Adipocyte (in vitro differentiated cells): ENCODE data around the gene ZNF664.
A peak's percentile ranks its signal among the peaks of the same experiment; 100 is the strongest.

ENCODE experiments used
- DNase-seq: peaks from one replicate; pipeline ENCODE4 v3.0.0-alpha.2; 2015; ENCODE audit warnings: low read depth
- H3K27me3 ChIP-seq: replicated peaks from 2 replicates; pipeline ENCODE4 v1.7.0; 2013; ENCODE audit warnings: mild to moderate bottlenecking, low read length, moderate library complexity; ENCODE audit not compliant: control insufficient read depth, insufficient read depth
- H3K36me3 ChIP-seq: 2 replicates; pipeline ENCODE4 v1.7.0; 2013; ENCODE audit warnings: low read length, mild to moderate bottlenecking, moderate library complexity; ENCODE audit not compliant: control insufficient read depth, insufficient read depth, severe bottlenecking
- H3K4me1 ChIP-seq: 2 replicates; pipeline ENCODE4 v1.7.0; 2013; ENCODE audit warnings: mild to moderate bottlenecking, low read length, moderate library complexity; ENCODE audit not compliant: control insufficient read depth, insufficient read depth
- H3K4me3 ChIP-seq: 2 replicates; pipeline ENCODE4 v1.7.0; 2013; ENCODE audit warnings: mild to moderate bottlenecking, low read length, moderate library complexity
- H3K9ac ChIP-seq: 2 replicates; pipeline ENCODE4 v1.7.0; 2013; ENCODE audit warnings: mild to moderate bottlenecking, low read length, moderate library complexity
- H3K9me3 ChIP-seq: 2 replicates; pipeline ENCODE4 v1.7.0; 2013; ENCODE audit warnings: mild to moderate bottlenecking, low read length, moderate library complexity; ENCODE audit not compliant: control insufficient read depth

The ZNF664 gene

GRCh38 chr12:124040737-124041136 lies 67.7 kb downstream of the ZNF664 start:
- H3K9ac ChIP-seq, result no peak overlapping the region
- DNase-seq, result no peak
- no peaks in the 10 kb centered on the region for H3K36me3 ChIP-seq
- no peak overlapping the region for H3K4me3 ChIP-seq
- peaks cover 19% of the 10 kb centered on the region for H3K4me1 ChIP-seq
- no peaks in the 10 kb centered on the region for H3K9me3 ChIP-seq
- no peaks in the 10 kb centered on the region for H3K27me3 ChIP-seq

- no peak overlapping the region for H3K4me3 ChIP-seq
- no peak for DNase-seq
- no peaks in the 10 kb centered on the region for H3K36me3 ChIP-seq
- H3K9me3 ChIP-seq, result peaks cover 3% of the 10 kb centered on the region
- peaks cover 9% of the 10 kb centered on the region for H3K4me1 ChIP-seq
- H3K9ac ChIP-seq, result no peak overlapping the region
- no peaks in the 10 kb centered on the region for H3K27me3 ChIP-seq
These were observed 68.9 kb downstream of the ZNF664 start for GRCh38 chr12:124041907-124042306.

GRCh38 chr12:124044021-124044420 lies 71.0 kb downstream of the ZNF664 start:
- DNase-seq, result no peak
- H3K9me3 ChIP-seq, result peaks cover 21% of the 10 kb centered on the region

GRCh38 chr12:124044809-124045321 lies 71.8 kb downstream of the ZNF664 start:
- H3K27me3 ChIP-seq, result no peaks in the 10 kb centered on the region
- H3K4me1 ChIP-seq, result no peaks in the 10 kb centered on the region
- H3K9me3 ChIP-seq, result peaks cover 21% of the 10 kb centered on the region
- no peak for DNase-seq
- H3K4me3 ChIP-seq, result no peak overlapping the region
- H3K9ac ChIP-seq, result no peak overlapping the region
- no peaks in the 10 kb centered on the region for H3K36me3 ChIP-seq

More at GRCh38 chr12:124044021-124044420, 71.0 kb downstream of the ZNF664 start:
- H3K9ac ChIP-seq, result no peak overlapping the region
- H3K27me3 ChIP-seq, result no peaks in the 10 kb centered on the region
- no peaks in the 10 kb centered on the region for H3K36me3 ChIP-seq
- H3K4me3 ChIP-seq, result no peak overlapping the region
- peaks cover 2% of the 10 kb centered on the region for H3K4me1 ChIP-seq

GRCh38 chr12:124045671-124046455 lies 72.8 kb downstream of the ZNF664 start:
- no peaks in the 10 kb centered on the region for H3K4me1 ChIP-seq
- no peaks in the 10 kb centered on the region for H3K27me3 ChIP-seq
- H3K36me3 ChIP-seq, result no peaks in the 10 kb centered on the region
- H3K4me3 ChIP-seq, result no peak overlapping the region
- peaks cover 21% of the 10 kb centered on the region for H3K9me3 ChIP-seq
- no peak for DNase-seq
- no peak overlapping the region for H3K9ac ChIP-seq

GRCh38 chr12:124046456-124046740 lies 73.4 kb downstream of the ZNF664 start:
- peaks cover 21% of the 10 kb centered on the region for H3K9me3 ChIP-seq
- no peak for DNase-seq

GRCh38 chr12:124047045-124047566 lies 74.1 kb downstream of the ZNF664 start:
- Histone ChIP-seq H3K27me3 (no peaks in the 10 kb centered on the region), H3K4me1 (no peaks in the 10 kb centered on the region), H3K4me3 (no peak overlapping the region), H3K9me3 (peaks cover 21% of the 10 kb centered on the region), H3K36me3 (no peaks in the 10 kb centered on the region), H3K9ac (no peak overlapping the region)
- DNase-seq, result no peak

More at GRCh38 chr12:124046456-124046740, 73.4 kb downstream of the ZNF664 start:
- Histone ChIP-seq H3K27me3 (no peaks in the 10 kb centered on the region), H3K9ac (no peak overlapping the region), H3K4me3 (no peak overlapping the region), H3K36me3 (no peaks in the 10 kb centered on the region), H3K4me1 (no peaks in the 10 kb centered on the region)

- H3K4me1 ChIP-seq, result no peaks in the 10 kb centered on the region
- H3K27me3 ChIP-seq, result no peaks in the 10 kb centered on the region
- no peak overlapping the region for H3K9ac ChIP-seq
- no peak for DNase-seq
- H3K36me3 ChIP-seq, result no peaks in the 10 kb centered on the region
- no peak overlapping the region for H3K4me3 ChIP-seq
- peaks cover 21% of the 10 kb centered on the region for H3K9me3 ChIP-seq
These were observed 76.6 kb downstream of the ZNF664 start for GRCh38 chr12:124049451-124050094.

GRCh38 chr12:124053851-124054250 lies 80.8 kb downstream of the ZNF664 start:
- H3K27me3 ChIP-seq, result no peaks in the 10 kb centered on the region
- no peaks in the 10 kb centered on the region for H3K4me1 ChIP-seq
- no peaks in the 10 kb centered on the region for H3K36me3 ChIP-seq
- no peak overlapping the region for H3K4me3 ChIP-seq
- H3K9ac ChIP-seq, result no peak overlapping the region
- no peaks in the 10 kb centered on the region for H3K9me3 ChIP-seq
- peak; percentile 78 for DNase-seq

- Histone ChIP-seq H3K27me3 (no peaks in the 10 kb centered on the region), H3K4me3 (no peak overlapping the region), H3K36me3 (no peaks in the 10 kb centered on the region), H3K9me3 (no peaks in the 10 kb centered on the region), H3K9ac (no peak overlapping the region), H3K4me1 (no peaks in the 10 kb centered on the region)
- DNase-seq, result no peak
These were observed 82.1 kb downstream of the ZNF664 start for GRCh38 chr12:124055066-124055465.

GRCh38 chr12:124057691-124058090 lies 84.7 kb downstream of the ZNF664 start:
- H3K4me1 ChIP-seq, result no peaks in the 10 kb centered on the region
- no peaks in the 10 kb centered on the region for H3K27me3 ChIP-seq
- no peak overlapping the region for H3K4me3 ChIP-seq
- no peak overlapping the region for H3K9ac ChIP-seq
- no peak for DNase-seq
- no peaks in the 10 kb centered on the region for H3K36me3 ChIP-seq
- no peaks in the 10 kb centered on the region for H3K9me3 ChIP-seq
